ENCODE measurements around the gene SSH3.

DNA sequence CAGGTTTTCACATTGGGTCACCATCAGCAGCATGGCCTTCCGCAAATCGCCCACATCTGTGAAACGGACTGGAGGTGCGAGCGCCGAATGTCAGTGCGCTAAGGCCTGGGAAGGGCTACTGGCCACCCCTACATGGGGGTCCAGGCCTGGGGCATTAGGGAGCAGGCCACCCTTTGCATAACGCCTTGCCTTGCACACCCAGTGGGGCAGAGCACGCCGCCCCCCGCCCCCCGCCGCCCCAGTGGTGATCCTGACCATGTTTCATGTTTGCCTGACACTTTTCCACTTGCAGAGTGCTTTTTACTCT is 34.4 kb upstream of the SSH3 start:
- TF ChIP-seq, protein P1, sequence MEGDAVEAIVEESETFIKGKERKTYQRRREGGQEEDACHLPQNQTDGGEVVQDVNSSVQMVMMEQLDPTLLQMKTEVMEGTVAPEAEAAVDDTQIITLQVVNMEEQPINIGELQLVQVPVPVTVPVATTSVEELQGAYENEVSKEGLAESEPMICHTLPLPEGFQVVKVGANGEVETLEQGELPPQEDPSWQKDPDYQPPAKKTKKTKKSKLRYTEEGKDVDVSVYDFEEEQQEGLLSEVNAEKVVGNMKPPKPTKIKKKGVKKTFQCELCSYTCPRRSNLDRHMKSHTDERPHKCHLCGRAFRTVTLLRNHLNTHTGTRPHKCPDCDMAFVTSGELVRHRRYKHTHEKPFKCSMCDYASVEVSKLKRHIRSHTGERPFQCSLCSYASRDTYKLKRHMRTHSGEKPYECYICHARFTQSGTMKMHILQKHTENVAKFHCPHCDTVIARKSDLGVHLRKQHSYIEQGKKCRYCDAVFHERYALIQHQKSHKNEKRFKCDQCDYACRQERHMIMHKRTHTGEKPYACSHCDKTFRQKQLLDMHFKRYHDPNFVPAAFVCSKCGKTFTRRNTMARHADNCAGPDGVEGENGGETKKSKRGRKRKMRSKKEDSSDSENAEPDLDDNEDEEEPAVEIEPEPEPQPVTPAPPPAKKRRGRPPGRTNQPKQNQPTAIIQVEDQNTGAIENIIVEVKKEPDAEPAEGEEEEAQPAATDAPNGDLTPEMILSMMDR (conservative IDR thresholded peaks at IDR 0.05; ENCODE audit: low read length) = no peak
- no peak for TF ChIP-seq EZH2phosphoT487 (IDR thresholded peaks at IDR 0.05; ENCODE audit: borderline replicate concordance, low read depth, low read length)

Data from OCI-LY7 (cell line).